GM13977 (cell line): Measurements from ENCODE around the gene MAD1L1.

ENCODE experiments used
- DNase-seq: peaks from one replicate; pipeline ENCODE4 v3.0.0; 2012; ENCODE audit warnings: low spot score
- in situ Hi-C: fragments of 300-500 bp; cut with MboI; formaldehyde crosslinking; loops from one replicate; pipeline ENCODE4 v1.12.0; 2022; ENCODE audit warnings: low sequenced_read_pairs, low pct_unique_long_range_greater_than_20kb, mixed read lengths, inconsistent platforms; ENCODE audit not compliant: unreplicated experiment
- TF ChIP-seq, protein P1 (sequence below): IDR thresholded peaks from 2 replicates; pipeline ENCODE4 v1.5.1; 2012; ENCODE audit warnings: mild to moderate bottlenecking, control low read depth; ENCODE audit not compliant: insufficient read depth; ENCODE audit errors: extremely low read depth, missing control alignments

The MAD1L1 gene

DNA sequence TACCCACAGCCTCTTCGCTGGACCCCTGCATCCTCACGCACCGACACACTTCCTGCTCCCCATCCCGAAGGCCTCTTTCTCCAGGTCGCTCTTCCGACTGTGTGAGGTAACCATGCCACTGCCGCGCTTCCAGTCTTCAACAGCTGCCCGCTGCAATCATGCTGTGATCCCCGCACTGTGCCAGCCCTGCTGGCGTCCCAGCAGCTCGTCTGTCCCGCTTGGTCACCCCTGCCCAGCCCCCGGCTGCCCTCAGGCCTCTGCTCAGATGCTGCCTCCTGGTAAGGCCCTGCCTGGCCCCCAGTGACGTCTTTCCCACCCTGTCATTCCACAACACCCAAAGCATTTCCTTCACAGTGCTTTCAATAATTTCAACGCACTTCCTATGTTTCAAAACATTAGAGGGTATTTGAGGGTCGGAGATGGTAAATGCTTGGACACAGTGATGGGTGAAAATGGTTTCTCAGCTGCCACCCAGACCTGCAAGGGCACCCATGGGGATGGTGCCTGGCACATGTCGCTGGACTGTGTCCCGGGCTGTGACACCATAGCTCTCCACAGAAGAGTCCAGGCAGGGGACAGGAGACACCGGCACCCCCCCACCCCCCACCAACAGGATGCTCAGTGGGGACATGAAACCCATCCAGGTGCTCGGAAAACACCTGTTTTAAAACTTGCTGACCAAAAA, 125.2 kb downstream of the MAD1L1 start:
- in situ Hi-C loops: loop anchor here (25.0 kb wide), 1 partner anchor 230 kb away; no protein-coding TSS in a partner anchor
- no peak for DNase-seq
- TF ChIP-seq, protein P1, sequence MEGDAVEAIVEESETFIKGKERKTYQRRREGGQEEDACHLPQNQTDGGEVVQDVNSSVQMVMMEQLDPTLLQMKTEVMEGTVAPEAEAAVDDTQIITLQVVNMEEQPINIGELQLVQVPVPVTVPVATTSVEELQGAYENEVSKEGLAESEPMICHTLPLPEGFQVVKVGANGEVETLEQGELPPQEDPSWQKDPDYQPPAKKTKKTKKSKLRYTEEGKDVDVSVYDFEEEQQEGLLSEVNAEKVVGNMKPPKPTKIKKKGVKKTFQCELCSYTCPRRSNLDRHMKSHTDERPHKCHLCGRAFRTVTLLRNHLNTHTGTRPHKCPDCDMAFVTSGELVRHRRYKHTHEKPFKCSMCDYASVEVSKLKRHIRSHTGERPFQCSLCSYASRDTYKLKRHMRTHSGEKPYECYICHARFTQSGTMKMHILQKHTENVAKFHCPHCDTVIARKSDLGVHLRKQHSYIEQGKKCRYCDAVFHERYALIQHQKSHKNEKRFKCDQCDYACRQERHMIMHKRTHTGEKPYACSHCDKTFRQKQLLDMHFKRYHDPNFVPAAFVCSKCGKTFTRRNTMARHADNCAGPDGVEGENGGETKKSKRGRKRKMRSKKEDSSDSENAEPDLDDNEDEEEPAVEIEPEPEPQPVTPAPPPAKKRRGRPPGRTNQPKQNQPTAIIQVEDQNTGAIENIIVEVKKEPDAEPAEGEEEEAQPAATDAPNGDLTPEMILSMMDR: no peak

DNA sequence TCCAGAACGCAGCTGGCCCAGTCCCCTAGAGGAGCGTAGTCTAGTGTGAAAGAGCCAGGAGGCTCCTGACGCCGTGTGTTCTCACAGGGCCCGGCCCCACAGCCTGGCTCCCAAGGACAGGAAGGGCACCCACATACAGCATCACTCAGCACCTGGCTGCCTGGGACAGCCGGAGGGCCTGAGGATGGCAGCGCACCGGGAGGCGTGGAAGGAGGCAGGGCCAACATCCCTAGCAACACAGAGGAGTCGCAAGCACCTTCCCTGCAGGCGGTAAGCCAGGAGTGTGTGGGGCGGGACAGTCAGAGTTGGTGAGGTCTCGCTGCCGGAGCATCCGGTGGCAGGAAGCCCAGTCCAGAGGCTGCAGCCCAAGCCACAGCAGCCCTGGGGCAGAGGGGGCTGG, 125.8 kb downstream of the MAD1L1 start:
- no peak for DNase-seq
- in situ Hi-C loops: loop anchor here (25.0 kb wide), 1 partner anchor 230 kb away; no protein-coding TSS in a partner anchor

DNA sequence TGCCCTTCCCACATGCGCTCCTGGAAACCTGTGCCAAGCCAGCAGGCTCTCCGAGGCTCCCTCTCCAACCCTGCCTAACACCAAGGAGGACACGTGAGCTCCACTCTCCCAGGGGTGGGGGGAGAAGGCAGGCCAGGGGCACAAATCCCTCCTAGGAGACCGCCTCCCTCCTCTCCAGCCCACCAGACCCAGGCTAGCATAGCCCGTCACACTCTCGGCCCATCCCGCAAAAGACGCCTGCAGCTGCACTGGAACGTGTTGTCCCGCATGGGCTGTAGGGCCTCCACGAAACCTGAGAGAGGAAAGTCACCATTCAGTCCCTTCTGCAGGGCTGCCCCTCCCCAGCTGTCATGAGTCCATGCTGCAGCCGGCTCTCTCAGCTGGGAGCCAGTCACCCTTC, 126.3 kb downstream of the MAD1L1 start:
- in situ Hi-C loops: loop anchor here (25.0 kb wide), 1 partner anchor 231 kb away; no protein-coding TSS in a partner anchor
- DNase-seq: no peak
- TF ChIP-seq, protein P1: no peak

More for the DNA sequence above, 125.8 kb downstream of the MAD1L1 start:
- TF ChIP-seq, protein P1: no peak

DNA sequence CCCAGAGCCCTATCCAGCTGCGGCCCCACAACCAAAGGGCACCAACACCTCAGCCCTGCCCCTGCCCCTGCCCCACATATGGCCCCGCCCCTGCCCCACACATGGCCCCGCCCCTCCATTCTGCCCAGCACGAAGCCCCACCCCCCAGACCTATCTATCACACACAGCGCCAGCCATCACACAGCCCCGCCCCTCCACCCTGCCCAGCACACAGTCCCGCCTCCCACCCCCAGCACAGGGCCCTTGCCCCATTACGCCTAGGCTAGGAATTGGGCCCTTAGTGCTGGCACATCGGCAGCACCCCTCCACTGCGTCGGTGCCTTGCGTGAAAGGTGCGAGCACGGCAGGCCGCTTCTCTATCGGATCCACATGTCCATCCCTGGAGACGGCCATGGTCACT, 126.8 kb downstream of the MAD1L1 start:
- TF ChIP-seq, protein P1: no peak
- no peak for DNase-seq
- in situ Hi-C loops: loop anchor here (25.0 kb wide), 1 partner anchor 231 kb away; no protein-coding TSS in a partner anchor

DNA sequence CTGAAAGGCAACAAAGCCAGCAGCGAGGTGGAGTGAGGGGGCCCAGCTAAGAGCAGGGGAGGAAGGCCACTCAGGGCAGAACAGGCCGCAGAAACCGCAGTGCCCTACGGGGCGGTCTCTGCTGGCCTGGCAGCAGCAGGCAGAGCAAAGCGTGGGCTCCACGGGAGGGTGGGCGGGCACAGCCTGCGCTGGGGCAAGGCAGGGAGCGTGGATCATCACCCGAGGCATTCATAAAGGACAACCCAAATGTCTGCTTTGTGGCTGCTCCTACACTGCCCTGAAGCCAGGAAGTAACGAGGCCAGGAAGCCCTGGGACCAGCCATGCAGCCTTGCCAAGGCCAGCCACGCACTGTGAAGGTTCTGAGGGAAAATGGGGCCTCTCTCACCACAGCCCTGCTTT, 127.5 kb downstream of the MAD1L1 start:
- in situ Hi-C loops: loop anchor here (25.0 kb wide), 1 partner anchor 232 kb away; no protein-coding TSS in a partner anchor
- TF ChIP-seq, protein P1: no peak
- DNase-seq: no peak

DNA sequence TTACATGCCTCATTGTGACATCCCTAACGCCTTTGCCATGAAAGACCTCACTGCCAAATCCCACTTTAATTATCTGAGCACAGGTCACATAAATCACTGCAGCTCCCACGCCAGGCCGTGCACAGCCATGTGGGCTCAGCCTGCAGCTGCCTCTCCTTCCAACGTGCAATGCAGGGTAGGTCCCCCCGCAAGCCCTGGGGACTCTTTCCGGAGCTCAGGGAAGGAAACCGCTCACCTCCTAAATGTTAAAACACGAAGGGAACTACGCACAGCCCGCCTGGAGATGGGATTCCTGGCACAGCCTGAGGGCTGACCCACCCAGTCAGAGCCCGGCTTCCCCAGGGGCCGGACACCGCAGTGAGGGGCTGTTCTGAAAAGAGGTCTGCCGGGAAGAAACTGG, 128.0 kb downstream of the MAD1L1 start:
- in situ Hi-C loops: loop anchor here (25.0 kb wide), 1 partner anchor 233 kb away; no protein-coding TSS in a partner anchor
- DNase-seq: no peak
- TF ChIP-seq, protein P1: no peak
